Sigmoid colon (tissue), 7 donors: ENCODE data around the gene EMID1. TPM values are rescaled to one million over a fixed set of nuclear protein-coding genes. Genes with fewer than 3 reads are reported as not detected.

Source experiments
- DNase-seq: peaks from one replicate; pipeline ENCODE4 v3.0.0-alpha.2; 2019
- H3K27ac ChIP-seq, 4 donors: fragments of 200-600 bp; sonication (generic); one replicate each; pipeline ENCODE4 v1.5.1; 2016 to 2019; ENCODE audit warnings: mild to moderate bottlenecking in 1 of 4
- H3K27me3 ChIP-seq, 3 donors: fragments of 200-600 bp; sonication (generic); one replicate each; pipeline ENCODE4 v1.5.1; 2019; ENCODE audit warnings: mild to moderate bottlenecking in 1 of 3
- H3K36me3 ChIP-seq, 4 donors: fragments of 200-600 bp; sonication (generic); one replicate each; pipeline ENCODE4 v1.5.1; 2016 to 2019
- H3K4me1 ChIP-seq, 4 donors: fragments of 200-600 bp; sonication (generic); one replicate each; pipeline ENCODE4 v1.5.1; 2017 to 2019
- H3K4me3 ChIP-seq, 4 donors: fragments of 200-600 bp; sonication (generic); one replicate each; pipeline ENCODE4 v1.5.1; 2017 to 2019; ENCODE audit warnings: mild to moderate bottlenecking in 2 of 4, moderate library complexity in 1 of 4
- H3K9me3 ChIP-seq, 4 donors: fragments of 200-600 bp in 3 of 4; sonication (generic) in 3 of 4; one replicate each; pipeline versions ENCODE4 v1.5.1 to v1.6.1; 2013 to 2019
- EP300 ChIP-seq, 4 donors: sonication (generic); formaldehyde crosslinking; IDR thresholded peaks; one replicate each; pipeline ENCODE4 v1.6.1; 2017; ENCODE audit warnings: antibody characterized with exemption in 4 of 4
- POLR2A ChIP-seq, 2 donors: fragments of 450-650 bp; IDR thresholded peaks; one replicate each; pipeline ENCODE4 v1.6.1; 2016; ENCODE audit warnings: antibody characterized with exemption in 2 of 2, mild to moderate bottlenecking in 2 of 2, moderate library complexity in 2 of 2
- POLR2AphosphoS5 ChIP-seq, 4 donors: sonication (generic); formaldehyde crosslinking; IDR thresholded peaks; one replicate each; pipeline ENCODE4 v1.6.1; 2017; ENCODE audit warnings: antibody characterized with exemption in 4 of 4
- whole genome bisulfite sequencing, 2 donors: extraction: QIAGEN DNeasy Blood & Tissue Kit; methylation state at CpG; one replicate each; pipeline ENCODE4 v1.1.7; 2013; 5-methylcytosine and 5-hydroxymethylcytosine counted together
- intact Hi-C: fragments of 100-400 bp; cut with DNase I; formaldehyde crosslinking; loops from one replicate; pipeline ENCODE4 v1.15.1; 2023
- polyA plus RNA-seq, 3 donors: library from polyadenylated mRNA; stranded (reverse); fragments of 200-250 nt; gene quantifications; one replicate each; pipeline ENCODE4 v1.2.3, GENCODE V29; 2013
- total RNA-seq, 4 donors: library from RNA; depleted of rRNA; stranded (reverse); fragments of >200 nt; gene quantifications; one replicate each; pipeline ENCODE4 v1.1.0, GENCODE V29; 2016
- TF ChIP-seq, protein P1 (sequence below), 4 experiments: fragments of 450-650 bp in 3 of 4; fragments of 200-600 bp in 1 of 4; IDR thresholded peaks; one replicate each; pipeline ENCODE4 v1.5.1; 2016 to 2019; ENCODE audit warnings: antibody characterized with exemption in 4 of 4, mild to moderate bottlenecking in 3 of 4, moderate library complexity in 2 of 4
- donor health status: healthy with polysubstance abuse.
- donor health status: Bipolar disorder and iron deficiency.
- donor health status: healthy.

Gene EMID1
- total and polyA plus RNA-seq, 7 donors = 0.27 to 5.9 (median 3.2) TPM

DNA sequence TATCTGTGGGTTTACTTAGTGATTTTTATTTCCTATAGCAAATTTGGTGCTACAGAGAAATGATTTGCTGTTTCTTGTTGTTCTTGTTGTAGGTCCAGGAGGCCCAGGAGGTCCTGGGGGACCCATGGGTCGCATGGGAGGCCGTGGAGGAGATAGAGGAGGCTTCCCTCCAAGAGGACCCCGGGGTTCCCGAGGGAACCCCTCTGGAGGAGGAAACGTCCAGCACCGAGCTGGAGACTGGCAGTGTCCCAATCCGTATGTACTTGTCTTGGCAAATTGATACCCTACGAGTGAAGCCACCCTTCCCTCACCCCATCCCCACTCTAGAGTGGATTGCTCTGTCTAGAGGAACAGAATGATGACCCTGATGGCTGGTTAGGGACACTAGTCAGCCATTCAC is 92.9 kb downstream of the EMID1 start:
- peaks cover 49 to 82% (median 70%) of the 10 kb centered on the region in 4 donors for H3K36me3 ChIP-seq

DNA sequence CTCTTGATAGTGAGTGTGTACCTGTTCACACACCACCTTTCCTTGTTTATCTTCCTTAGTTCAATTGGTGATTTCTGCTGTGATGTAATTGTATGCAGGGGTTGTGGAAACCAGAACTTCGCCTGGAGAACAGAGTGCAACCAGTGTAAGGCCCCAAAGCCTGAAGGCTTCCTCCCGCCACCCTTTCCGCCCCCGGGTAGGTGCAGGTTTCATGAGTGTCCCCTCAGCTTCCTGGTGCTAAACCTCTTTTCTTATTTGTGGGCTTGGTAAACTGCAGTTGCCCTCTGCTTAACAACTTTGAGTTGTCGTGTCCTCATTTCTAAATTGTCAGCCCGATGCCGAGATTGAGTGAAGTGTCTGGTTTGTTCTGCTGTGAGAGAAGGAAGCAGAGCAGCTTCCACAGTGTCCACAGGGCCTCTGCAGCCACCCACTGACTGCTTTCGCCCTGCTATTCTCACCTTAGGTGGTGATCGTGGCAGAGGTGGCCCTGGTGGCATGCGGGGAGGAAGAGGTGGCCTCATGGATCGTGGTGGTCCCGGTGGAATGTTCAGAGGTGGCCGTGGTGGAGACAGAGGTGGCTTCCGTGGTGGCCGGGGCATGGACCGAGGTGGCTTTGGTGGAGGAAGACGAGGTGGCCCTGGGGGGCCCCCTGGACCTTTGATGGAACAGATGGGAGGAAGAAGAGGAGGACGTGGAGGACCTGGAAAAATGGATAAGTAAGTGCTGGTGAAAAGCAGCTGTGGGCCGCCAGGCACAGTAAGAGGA is 93.6 kb downstream of the EMID1 start:
- intact Hi-C loops = no loop called here
- no peak overlapping the region for H3K4me3 ChIP-seq
- TF ChIP-seq, protein P1, sequence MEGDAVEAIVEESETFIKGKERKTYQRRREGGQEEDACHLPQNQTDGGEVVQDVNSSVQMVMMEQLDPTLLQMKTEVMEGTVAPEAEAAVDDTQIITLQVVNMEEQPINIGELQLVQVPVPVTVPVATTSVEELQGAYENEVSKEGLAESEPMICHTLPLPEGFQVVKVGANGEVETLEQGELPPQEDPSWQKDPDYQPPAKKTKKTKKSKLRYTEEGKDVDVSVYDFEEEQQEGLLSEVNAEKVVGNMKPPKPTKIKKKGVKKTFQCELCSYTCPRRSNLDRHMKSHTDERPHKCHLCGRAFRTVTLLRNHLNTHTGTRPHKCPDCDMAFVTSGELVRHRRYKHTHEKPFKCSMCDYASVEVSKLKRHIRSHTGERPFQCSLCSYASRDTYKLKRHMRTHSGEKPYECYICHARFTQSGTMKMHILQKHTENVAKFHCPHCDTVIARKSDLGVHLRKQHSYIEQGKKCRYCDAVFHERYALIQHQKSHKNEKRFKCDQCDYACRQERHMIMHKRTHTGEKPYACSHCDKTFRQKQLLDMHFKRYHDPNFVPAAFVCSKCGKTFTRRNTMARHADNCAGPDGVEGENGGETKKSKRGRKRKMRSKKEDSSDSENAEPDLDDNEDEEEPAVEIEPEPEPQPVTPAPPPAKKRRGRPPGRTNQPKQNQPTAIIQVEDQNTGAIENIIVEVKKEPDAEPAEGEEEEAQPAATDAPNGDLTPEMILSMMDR (IDR thresholded peaks at IDR 0.05) = no peak
- 91 to 92% methylated on average over 19 of the region's 19 CpGs for WGBS, 2 donors
- peaks cover 0 to 15% (median 8%) of the 10 kb centered on the region in 4 donors for H3K4me1 ChIP-seq
- H3K27ac ChIP-seq = no peak overlapping the region
- no peak for DNase-seq
- no peaks in the 10 kb centered on the region for H3K27me3 ChIP-seq
- H3K9me3 ChIP-seq = no peaks in the 10 kb centered on the region
- H3K36me3 ChIP-seq = peaks cover 49 to 75% (median 64%) of the 10 kb centered on the region in 4 donors

More for the DNA sequence above, 92.9 kb downstream of the EMID1 start:
- Histone ChIP-seq H3K27me3 (no peaks in the 10 kb centered on the region), H3K27ac (no peak overlapping the region), H3K4me1 (peaks cover 0 to 15% (median 8%) of the 10 kb centered on the region in 4 donors), H3K4me3 (no peak overlapping the region), H3K9me3 (no peaks in the 10 kb centered on the region)
- WGBS, 2 donors = 84% methylated on average over 8 of the region's 8 CpGs
- TF ChIP-seq EP300 (IDR thresholded peaks at IDR 0.05) (no peak), POLR2A (IDR thresholded peaks at IDR 0.05) (no peak), POLR2AphosphoS5 (IDR thresholded peaks at IDR 0.05) (no peak)
- TF ChIP-seq, protein P1 (IDR thresholded peaks at IDR 0.05) = no peak
- no peak for DNase-seq
- intact Hi-C loops = no loop called here

DNA sequence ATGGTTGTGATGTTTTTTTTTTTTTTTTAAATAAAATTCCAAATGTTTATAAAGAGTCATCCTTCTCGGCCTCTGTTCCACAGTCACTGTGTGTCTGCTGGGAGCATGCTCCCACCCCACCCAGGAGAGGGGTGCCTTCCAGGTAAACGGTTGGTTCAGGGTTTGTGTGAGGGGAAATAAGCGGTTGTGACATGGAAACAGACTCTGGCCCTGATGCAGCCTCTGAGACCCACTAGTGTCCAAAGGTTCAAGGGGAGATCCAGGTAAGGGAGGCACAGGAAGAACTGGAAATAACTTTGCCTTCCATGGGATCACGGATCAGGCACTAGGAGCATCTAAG is 94.7 kb downstream of the EMID1 start:
- Histone ChIP-seq H3K9me3 (no peaks in the 10 kb centered on the region), H3K4me1 (peaks cover 0 to 15% (median 8%) of the 10 kb centered on the region in 4 donors), H3K36me3 (peaks cover 42 to 64% (median 55%) of the 10 kb centered on the region in 4 donors), H3K27ac (no peak overlapping the region), H3K27me3 (no peaks in the 10 kb centered on the region), H3K4me3 (no peak overlapping the region)
- intact Hi-C loops = no loop called here
- WGBS, 2 donors = 70 to 73% methylated on average over 4 of the region's 4 CpGs
- no peak for DNase-seq
- TF ChIP-seq, protein P1 (IDR thresholded peaks at IDR 0.05) = no peak
- TF ChIP-seq EP300 (IDR thresholded peaks at IDR 0.05) (no peak), POLR2AphosphoS5 (IDR thresholded peaks at IDR 0.05) (no peak), POLR2A (IDR thresholded peaks at IDR 0.05) (no peak)

DNA sequence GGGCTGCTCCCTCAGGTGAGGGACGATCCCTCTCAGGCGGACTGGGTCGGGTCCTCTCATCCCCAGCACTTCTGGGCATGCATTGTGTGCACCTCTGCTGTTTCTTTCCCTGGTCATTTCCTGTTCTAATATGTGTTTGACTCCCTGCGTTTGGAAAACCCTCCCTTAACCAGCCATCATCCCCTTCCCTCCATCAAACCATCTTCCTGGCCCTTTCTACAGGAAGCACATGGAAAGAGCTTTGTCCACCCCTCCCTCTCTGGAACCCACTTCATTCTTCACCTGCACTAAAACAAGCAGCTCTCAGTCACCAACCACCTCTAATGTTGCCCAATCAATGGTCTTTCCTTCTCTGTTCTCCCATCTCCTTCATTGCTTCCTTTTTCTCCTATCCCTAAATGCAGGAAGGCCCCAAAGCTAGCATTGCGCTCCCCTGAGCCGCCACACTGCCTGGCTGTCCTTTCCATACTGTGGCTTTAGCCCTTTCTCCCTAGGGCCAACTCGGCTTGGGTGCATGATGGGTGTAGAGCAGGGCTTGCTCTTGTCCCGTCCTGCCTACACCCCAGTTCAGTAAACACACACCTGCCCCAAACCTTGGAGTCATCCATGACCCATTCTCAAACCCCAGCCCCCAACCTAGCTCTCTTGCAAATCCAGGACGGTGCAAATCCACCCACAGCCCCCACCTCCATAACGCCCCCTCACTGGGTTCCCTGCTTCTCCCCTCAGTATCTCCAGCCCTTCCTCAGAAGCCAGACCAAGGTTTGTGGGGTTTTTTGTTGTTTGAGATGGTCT is 95.3 kb downstream of the EMID1 start:
- Histone ChIP-seq H3K4me1 (peaks cover 0 to 18% (median 8%) of the 10 kb centered on the region in 4 donors), H3K27ac (peak overlapping the region in 1 of 4 donors; percentile 2), H3K36me3 (peaks cover 37 to 59% (median 49%) of the 10 kb centered on the region in 4 donors), H3K27me3 (no peaks in the 10 kb centered on the region), H3K9me3 (no peaks in the 10 kb centered on the region), H3K4me3 (no peak overlapping the region)
- intact Hi-C loops = no loop called here
- WGBS, 2 donors = 76 to 82% methylated on average over 10 of the region's 10 CpGs
- DNase-seq = no peak
- TF ChIP-seq POLR2AphosphoS5 (IDR thresholded peaks at IDR 0.05) (peak in 1 of 4 donors; percentile 30), POLR2A (IDR thresholded peaks at IDR 0.05) (no peak)

DNA sequence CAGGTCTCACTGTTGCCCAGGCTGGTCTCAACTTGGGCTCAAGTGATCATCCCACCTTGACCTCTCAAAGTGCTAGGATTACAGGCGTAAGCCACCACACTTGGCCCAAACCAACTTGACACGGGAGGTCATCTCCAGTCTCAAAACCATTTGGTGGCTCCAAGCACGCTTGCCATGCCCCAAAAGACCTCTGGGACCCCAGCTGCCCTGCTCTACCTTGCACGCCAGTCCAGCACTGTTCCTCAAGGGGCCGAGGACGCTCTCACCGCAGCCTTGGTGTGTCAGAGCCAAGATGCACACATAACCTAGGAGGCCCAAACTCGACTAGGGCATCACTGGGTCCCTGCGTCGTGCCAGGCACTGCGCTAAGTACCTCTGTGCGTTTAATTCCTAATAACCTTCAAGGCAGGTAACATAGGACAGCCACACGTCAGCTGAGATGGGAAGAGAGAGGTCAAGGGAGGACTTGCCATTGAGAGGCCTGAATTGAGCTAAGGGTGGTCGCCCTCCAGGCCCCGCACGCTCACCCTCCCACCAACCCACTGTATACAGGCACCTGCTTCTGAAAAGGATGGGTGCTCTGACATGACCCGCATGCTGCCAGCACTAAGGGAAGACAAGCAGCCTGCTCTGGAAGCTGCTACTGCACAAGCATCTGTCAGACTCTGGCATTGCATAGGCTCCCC is 96.2 kb downstream of the EMID1 start:
- no peak for DNase-seq
- H3K27ac ChIP-seq = peak overlapping the region in 1 of 4 donors; percentile 55
- intact Hi-C loops = no loop called here
- H3K36me3 ChIP-seq = peaks cover 29 to 50% (median 40%) of the 10 kb centered on the region in 4 donors
- TF ChIP-seq EP300 (IDR thresholded peaks at IDR 0.05) = no peak
- peak in 1 of 4 donors; percentile 28 for TF ChIP-seq POLR2AphosphoS5 (IDR thresholded peaks at IDR 0.05)
- TF ChIP-seq POLR2A (IDR thresholded peaks at IDR 0.05) = no peak
- no peaks in the 10 kb centered on the region for H3K9me3 ChIP-seq
- peaks cover 0 to 25% (median 8%) of the 10 kb centered on the region in 4 donors for H3K4me1 ChIP-seq
- H3K27me3 ChIP-seq = no peaks in the 10 kb centered on the region
- no peak overlapping the region for H3K4me3 ChIP-seq
- 85 to 94% methylated on average over 17 of the region's 17 CpGs for WGBS, 2 donors
